K562 (cell line): ENCODE results near the gene ZFX. TPM values are rescaled to one million over a fixed set of nuclear protein-coding genes. Genes with fewer than 3 reads are reported as not detected.

Source experiments
- ATAC-seq: fragments of 200-7000 bp; cut with Tn5 transposase; 3 replicates; pipeline ENCODE4 v1.9.1; 2020; ENCODE audit warnings: moderate library complexity
- BruUV-seq: library from RNA; stranded (reverse); fragments of 400-500 nt; replicated peaks from 2 replicates; lab custom pipeline; 2021; lab: Mats Ljungman, UMichigan
- CTCF ChIA-PET: fragments of 300-600 bp; formaldehyde crosslinking; extraction: SDS; loops from one replicate; lab custom pipeline; 2021; ENCODE audit warnings: low intra/inter-chr PET ratio; lab: Yijun Ruan, JAX
- POLR2A ChIA-PET: fragments of 300-600, 350-650 bp; sonication (Branson Sonifier 250); formaldehyde crosslinking; extraction: SDS; loops from one replicate; lab custom pipeline; 2021; ENCODE audit warnings: antibody characterized with exemption, inconsistent platforms; lab: Yijun Ruan, JAX
- DNase-seq, 4 experiments: peaks; one replicate each; pipeline versions ENCODE4 v3.0.0 to v3.0.0-alpha.2; 2011 to 2018; ENCODE audit warnings: low spot score in 3 of 4, mixed read lengths in 3 of 4; ENCODE audit errors: extremely low read depth in 1 of 4
- FAIRE-seq: peaks from 2 replicates; lab custom pipeline; 2011; peaks lifted over from hg19 to GRCh38; lab: Jason Lieb, UNC
- H2AFZ ChIP-seq: 2 replicates; pipeline ENCODE4 v1.6.0; 2011; ENCODE audit warnings: low read depth, low read length, control low read depth, inconsistent platforms
- H3K27ac ChIP-seq: fragments of 200-600 bp; 3 replicates; pipeline ENCODE4 v1.8.0; 2011; ENCODE audit warnings: low read depth, mild to moderate bottlenecking, control low read depth, inconsistent platforms, low read length, moderate library complexity, mixed read lengths; ENCODE audit errors: extremely low read depth
- H3K27me3 ChIP-seq, 2 experiments: fragments of 300-600 bp in 1 of 2; 2 replicates in 1 of 2; 3 replicates in 1 of 2; pipeline versions ENCODE4 v1.6.0 to v1.8.0; 2011; ENCODE audit warnings: inconsistent platforms in 2 of 2, low read length in 2 of 2, mild to moderate bottlenecking in 1 of 2, mixed read lengths in 1 of 2, moderate library complexity in 1 of 2; ENCODE audit not compliant: control insufficient read depth in 2 of 2, insufficient read depth in 2 of 2
- H3K36me3 ChIP-seq: fragments of 300-600 bp; 3 replicates; pipeline ENCODE4 v1.8.0; 2011; ENCODE audit warnings: mild to moderate bottlenecking, low read length, inconsistent platforms; ENCODE audit not compliant: control insufficient read depth, insufficient read depth
- H3K4me1 ChIP-seq, 2 experiments: fragments of 200-600 bp in 1 of 2; replicated peaks in 1 of 2; 2 replicates in 1 of 2; 3 replicates in 1 of 2; pipeline versions ENCODE4 v1.5.1 to v1.8.0; 2011; ENCODE audit warnings: inconsistent platforms in 2 of 2, low read length in 2 of 2, mild to moderate bottlenecking in 1 of 2, mixed read lengths in 1 of 2, moderate library complexity in 1 of 2; ENCODE audit not compliant: control insufficient read depth in 2 of 2, insufficient read depth in 2 of 2
- H3K4me2 ChIP-seq: 2 replicates; pipeline ENCODE4 v1.6.1; 2011; ENCODE audit warnings: low read length, control low read depth, inconsistent platforms, mixed read lengths; ENCODE audit not compliant: insufficient read depth
- H3K4me3 ChIP-seq: fragments of 200-600 bp; sonication (generic), shearing (Covaris generic); 2 replicates; pipeline ENCODE4 v1.5.1; 2016; ENCODE audit warnings: control low read depth, inconsistent platforms
- H3K79me2 ChIP-seq: fragments of 200-600 bp; 3 replicates; pipeline ENCODE4 v1.8.0; 2011; ENCODE audit warnings: low read length, inconsistent platforms; ENCODE audit not compliant: control insufficient read depth, insufficient read depth
- H3K9ac ChIP-seq, 2 experiments: 2 replicates each; pipeline versions ENCODE4 v1.6.0 to v1.6.1; 2011; ENCODE audit warnings: low read depth in 2 of 2, low read length in 2 of 2, control low read depth in 1 of 2, inconsistent platforms in 1 of 2, mild to moderate bottlenecking in 1 of 2, mixed read lengths in 1 of 2; ENCODE audit not compliant: insufficient read depth in 1 of 2
- H3K9me1 ChIP-seq: one replicate; pipeline ENCODE4 v1.6.0; 2011; ENCODE audit warnings: inconsistent platforms, mild to moderate bottlenecking, low read length, moderate library complexity; ENCODE audit not compliant: control insufficient read depth, insufficient read depth
- H3K9me3 ChIP-seq: replicated peaks from 2 replicates; pipeline ENCODE4 v1.5.1; 2011; ENCODE audit warnings: low read depth, low read length, inconsistent platforms; ENCODE audit not compliant: control insufficient read depth, insufficient read depth
- H4K20me1 ChIP-seq: replicated peaks from 2 replicates; pipeline ENCODE4 v1.6.1; 2011; ENCODE audit warnings: low read length, inconsistent platforms, mixed read lengths; ENCODE audit not compliant: control insufficient read depth, insufficient read depth
- ARHGAP35 ChIP-seq: fragments of 450-650 bp; IDR thresholded peaks from 2 replicates; pipeline ENCODE4 v1.6.1; 2018; ENCODE audit not compliant: partially characterized antibody
- FOXM1 ChIP-seq, 2 experiments: fragments of 450-650 bp in 1 of 2; sonication (generic) in 1 of 2; formaldehyde crosslinking in 1 of 2; IDR thresholded peaks; 2 replicates each; pipeline versions ENCODE4 v1.6.1 to v1.9.0; 2017 to 2022; ENCODE audit warnings: low read depth in 2 of 2, mild to moderate bottlenecking in 2 of 2, missing genetic modification reagents in 1 of 2, moderate library complexity in 1 of 2
- GATAD2B ChIP-seq: fragments of 450-650 bp; IDR thresholded peaks from 2 replicates; pipeline ENCODE4 v1.6.1; 2017; ENCODE audit warnings: mild to moderate bottlenecking, borderline replicate concordance
- GTF2E2 ChIP-seq: fragments of 200-800 bp; sonication (Bioruptor generic); IDR thresholded peaks from 2 replicates; pipeline ENCODE4 v1.6.1; 2016; ENCODE audit warnings: missing genetic modification characterization, missing compliant biosample characterization
- MYC ChIP-seq, 2 experiments: fragments of 250-450 bp in 1 of 2; sonication (Bioruptor Pico) in 1 of 2; IDR thresholded peaks; 2 replicates each; pipeline versions ENCODE4 v1.5.1 to v1.6.1; 2012 to 2021; ENCODE audit warnings: low read depth in 2 of 2, borderline replicate concordance in 1 of 2, improper control_type of control experiment in 1 of 2, low read length in 1 of 2, mild to moderate bottlenecking in 1 of 2, moderate library complexity in 1 of 2
- NKRF ChIP-seq: fragments of 450-650 bp; IDR thresholded peaks from 2 replicates; pipeline ENCODE4 v1.6.1; 2016; ENCODE audit warnings: borderline replicate concordance
- SRSF7 ChIP-seq: fragments of 200-400 bp; formaldehyde crosslinking; optimal IDR thresholded peaks from 2 replicates; pipeline ENCODE3; 2017; ENCODE audit warnings: mild to moderate bottlenecking, low read depth, low read length
- ZBTB11 ChIP-seq, 3 experiments: fragments of 200-800 bp in 1 of 3; fragments of 250-450 bp in 1 of 3; fragments of 450-650 bp in 1 of 3; sonication (Bioruptor Pico) in 1 of 3; sonication (Bioruptor generic) in 1 of 3; formaldehyde crosslinking in 1 of 3; IDR thresholded peaks; 2 replicates each; pipeline versions ENCODE4 v1.6.1 to v1.8.0; 2016 to 2022; ENCODE audit warnings: mild to moderate bottlenecking in 2 of 3, missing genetic modification characterization in 2 of 3, missing compliant biosample characterization in 1 of 3, moderate library complexity in 1 of 3
- ZBTB7A ChIP-seq: IDR thresholded peaks from 2 replicates; pipeline ENCODE4 v1.6.1; 2011; ENCODE audit warnings: low read depth, mild to moderate bottlenecking, low read length, moderate library complexity, borderline replicate concordance; ENCODE audit not compliant: control insufficient read depth
- ZNF398 ChIP-seq: fragments of 250-450 bp; sonication (Bioruptor Pico); IDR thresholded peaks from 2 replicates; pipeline ENCODE4 v1.8.0; 2021; ENCODE audit warnings: moderate library complexity, mild to moderate bottlenecking, inconsistent platforms
- WGBS: fragments of 100-300 bp; shearing (Covaris generic); methylation state at CpG from one replicate; pipeline ENCODE4 v1.1.6; 2016; ENCODE audit warnings: low coverage, mixed read lengths; ENCODE audit not compliant: insufficient coverage; ENCODE audit errors: missing lambda C conversion rate; 5-methylcytosine and 5-hydroxymethylcytosine counted together
- in situ Hi-C: fragments of 300-500 bp; cut with MboI; formaldehyde crosslinking; loops from 4 replicates; pipeline ENCODE4 v1.15.0; 2018; ENCODE audit warnings: inconsistent platforms, mixed read lengths
- intact Hi-C: fragments of 100-400 bp; cut with micrococcal nuclease; formaldehyde crosslinking; loops from 2 replicates; pipeline ENCODE4 v1.14.2; 2022
- polyA plus RNA-seq, 8 experiments: library from polyadenylated mRNA; depleted of rRNA in 4 of 8; stranded (reverse) in 5 of 8; unstranded in 3 of 8; fragments of >200 nt; fragmentation: Nextera tagmentation in 2 of 8; fragmentation: Illumina TruSeq in 1 of 8; extraction: Ambion mirVana in 2 of 8; extraction: Trizol in 1 of 8; gene quantifications; 2 replicates each; pipeline versions ENCODE4 v1.2.1 to v1.2.3, GENCODE V29; 2011 to 2014; ENCODE audit warnings: inconsistent platforms in 1 of 8, missing spikeins in 1 of 8
- total RNA-seq, 7 experiments: library from RNA; depleted of rRNA in 6 of 7; stranded (reverse); fragments of >200 nt in 6 of 7; fragmentation: Illumina TruSeq in 2 of 7; extraction: Trizol in 2 of 7; gene quantifications; 2 replicates each; pipeline versions ENCODE4 v1.2.1 to v1.2.3, GENCODE V29; 2011 to 2021; ENCODE audit warnings: low replicate concordance in 1 of 7

ZFX gene
- total and polyA plus RNA-seq, 9 of the 15 experiments (the other 6 are each of a cell fraction or from before 2014, with no cell fraction given): 5.3 to 25.2 (median 11.4) TPM

GRCh38 chrX:24148535-24149350, 786 bp upstream of the ZFX start:
- peak overlapping the region; percentile 96 for H3K27ac ChIP-seq
- ChIA-PET POLR2A (no interaction called here), CTCF (interaction anchor here (2.2 kb wide), 1 partner anchor 67 kb away, joined by 9 read pairs; no protein-coding TSS in a partner anchor)
- H3K79me2 ChIP-seq: peaks cover 43% of the 10 kb centered on the region
- ATAC-seq: no peak; the same call in 2 of the 3 replicates
- peak in 2 of 4 experiments; percentile 38 to 41 for DNase-seq
- no peaks in the 10 kb centered on the region for H3K27me3 ChIP-seq
- peaks cover 12 to 29% of the 10 kb centered on the region in 2 experiments; a peak in 4 of 5 replicates for H3K4me1 ChIP-seq
- no peaks in the 10 kb centered on the region for H3K9me3 ChIP-seq
- H3K9ac ChIP-seq: peak overlapping the region; percentile 93 to 96
- H3K9me1 ChIP-seq: peaks cover 3% of the 10 kb centered on the region
- H4K20me1 ChIP-seq: peaks cover 12% of the 10 kb centered on the region; the same call in 1 of the 2 replicates
- 3% methylated on average over 21 of the region's 35 CpGs for WGBS
- H2AFZ ChIP-seq: peak overlapping the region; percentile 83
- FAIRE-seq: no peak
- H3K4me3 ChIP-seq: peak overlapping the region; percentile 89
- intact Hi-C loops: no loop called here
- peaks cover 21% of the 10 kb centered on the region; the same call in 1 of the 3 replicates for H3K36me3 ChIP-seq
- TSS peak; percentile 88 for BruUV-seq
- peak overlapping the region; percentile 79 for H3K4me2 ChIP-seq
- in situ Hi-C loops: no loop called here
- 0 out of 2 replicates have a peak, but pooled peaks have one; percentile 37 for TF ChIP-seq GTF2E2 (tag)
- no peak for TF ChIP-seq ARHGAP35
- TF ChIP-seq ZNF398 (CRISPR knock-in tag): no peak
- no peak for TF ChIP-seq SRSF7
- no peak for TF ChIP-seq NKRF
- peak; percentile 55; the same call in 1 of the 2 replicates for TF ChIP-seq ZBTB7A
- peak in 1 of 3 experiments; percentile 24; a peak in 1 of 6 replicates for TF ChIP-seq ZBTB11 (CRISPR knock-in tag; IDR thresholded peaks at IDR 0.05)
- peak; percentile 22; the same call in 1 of the 2 replicates for TF ChIP-seq GATAD2B
- TF ChIP-seq MYC (IDR thresholded peaks at IDR 0.05; ENCODE audit: low read depth, low read length): 0 out of 2 replicates have a peak, but pooled peaks have one; percentile 5
- TF ChIP-seq MYC (CRISPR knock-in tag; IDR thresholded peaks at IDR 0.05; ENCODE audit: borderline replicate concordance, low read depth): no peak
- TF ChIP-seq FOXM1 (IDR thresholded peaks at IDR 0.05; ENCODE audit: low read depth): 0 out of 2 replicates have a peak, but pooled peaks have one; percentile 44
- no peak for TF ChIP-seq FOXM1 (CRISPR knock-in tag; IDR thresholded peaks at IDR 0.05; ENCODE audit: low read depth)
